HepG2 (cell line): ENCODE data around the gene MAN1A1. TPM values are rescaled to one million over a fixed set of nuclear protein-coding genes. Genes with fewer than 3 reads are reported as not detected.
A peak's percentile ranks its signal among the peaks of the same experiment; 100 is the strongest.

ENCODE experiments used
- BCL6 ChIP-seq: IDR thresholded peaks from 2 replicates; pipeline ENCODE4 v1.6.1; 2016; ENCODE audit warnings: missing genetic modification reagents, missing compliant biosample characterization
- CREB1 ChIP-seq, 2 experiments: fragments of 450-650 bp in 1 of 2; IDR thresholded peaks; 2 replicates each; pipeline ENCODE4 v1.6.1; 2016 to 2017; ENCODE audit warnings: control low read depth in 1 of 2, mild to moderate bottlenecking in 1 of 2, missing compliant biosample characterization in 1 of 2, missing genetic modification characterization in 1 of 2
- CREM ChIP-seq, 2 experiments: sonication (generic) in 1 of 2; formaldehyde crosslinking in 1 of 2; IDR thresholded peaks; 2 replicates each; pipeline versions ENCODE4 v1.4.0 to v1.6.1; 2016 to 2020; ENCODE audit warnings: antibody characterized with exemption in 1 of 2, mild to moderate bottlenecking in 1 of 2, missing genetic modification reagents in 1 of 2
- HOXA5 ChIP-seq: sonication (generic); formaldehyde crosslinking; IDR thresholded peaks from 2 replicates; pipeline ENCODE4 v1.4.0; 2020; ENCODE audit warnings: missing genetic modification reagents
- KLF12 ChIP-seq: sonication (generic); formaldehyde crosslinking; IDR thresholded peaks from 2 replicates; pipeline ENCODE4 v1.4.0; 2020; ENCODE audit warnings: missing genetic modification reagents, borderline replicate concordance
- MTERF4 ChIP-seq: sonication (generic); formaldehyde crosslinking; IDR thresholded peaks from 2 replicates; pipeline ENCODE4 v1.8.0; 2023; ENCODE audit warnings: mild to moderate bottlenecking, missing genetic modification reagents
- NFYC ChIP-seq: IDR thresholded peaks from 2 replicates; pipeline ENCODE4 v1.6.1; 2016; ENCODE audit warnings: missing genetic modification reagents, missing compliant biosample characterization
- RXRB ChIP-seq: IDR thresholded peaks from 2 replicates; pipeline ENCODE4 v1.6.1; 2016; ENCODE audit warnings: borderline replicate concordance, missing genetic modification reagents, missing compliant biosample characterization
- ZNF317 ChIP-seq: sonication (generic); formaldehyde crosslinking; IDR thresholded peaks from 2 replicates; pipeline ENCODE4 v1.5.0; 2020; ENCODE audit warnings: mild to moderate bottlenecking, missing genetic modification reagents
- ZNF468 ChIP-seq: sonication (generic); formaldehyde crosslinking; IDR thresholded peaks from 2 replicates; pipeline ENCODE4 v1.8.0; 2022; ENCODE audit warnings: mild to moderate bottlenecking, moderate library complexity, missing genetic modification reagents
- ZNF720 ChIP-seq: sonication (generic); formaldehyde crosslinking; IDR thresholded peaks from 2 replicates; pipeline ENCODE4 v1.4.0; 2020; ENCODE audit warnings: missing genetic modification reagents
- ZNF782 ChIP-seq: sonication (generic); formaldehyde crosslinking; IDR thresholded peaks from 2 replicates; pipeline ENCODE4 v1.4.0; 2020; ENCODE audit warnings: missing genetic modification reagents, mild to moderate bottlenecking, borderline replicate concordance
- polyA plus RNA-seq, 8 experiments: library from polyadenylated mRNA; depleted of rRNA in 3 of 8; stranded (reverse) in 7 of 8; unstranded in 1 of 8; fragments of >200 nt; fragmentation: Illumina TruSeq in 4 of 8; extraction: Trizol in 4 of 8; gene quantifications; 2 replicates each; pipeline versions ENCODE4 v1.2.1 to v1.2.3, GENCODE V29; 2011 to 2016; ENCODE audit warnings: low read depth in 4 of 8, missing spikeins in 1 of 8, mixed read lengths in 1 of 8; ENCODE audit not compliant: insufficient read depth in 1 of 8
- total RNA-seq, 5 experiments: library from RNA; depleted of rRNA; stranded (reverse); fragments of >200 nt; fragmentation: Illumina TruSeq; extraction: Trizol; gene quantifications; 2 replicates each; pipeline ENCODE4 v1.2.3, GENCODE V29; 2016; ENCODE audit warnings: low read depth in 1 of 5
- TF ChIP-seq, protein P1 (sequence below): fragments of 450-650 bp; IDR thresholded peaks from 2 replicates; pipeline ENCODE4 v1.6.1; 2017
- TF ChIP-seq, protein P2 (sequence below): sonication (generic); formaldehyde crosslinking; IDR thresholded peaks from 2 replicates; pipeline ENCODE4 v1.4.0; 2020; ENCODE audit warnings: mild to moderate bottlenecking, low read depth, missing genetic modification reagents
- TF ChIP-seq, protein P3 (sequence below): sonication (generic); formaldehyde crosslinking; conservative IDR thresholded peaks from 2 replicates; pipeline ENCODE4 v1.4.0; 2020; ENCODE audit warnings: missing genetic modification reagents
- TF ChIP-seq, protein P4 (sequence below): sonication (generic); formaldehyde crosslinking; IDR thresholded peaks from 2 replicates; pipeline ENCODE4 v1.8.1; 2022; ENCODE audit warnings: low read depth, mild to moderate bottlenecking, missing genetic modification reagents

MAN1A1 gene
- total and polyA plus RNA-seq, 2 of the 13 experiments (the other 11 are each of a cell fraction or from before 2014, with no cell fraction given), result 156 to 236 TPM

- TF ChIP-seq CREB1 (IDR thresholded peaks at IDR 0.05) (no peak), CREB1 (CRISPR knock-in tag; IDR thresholded peaks at IDR 0.05) (peak; percentile 33; the same call in 1 of the 2 replicates), NFYC (CRISPR knock-in tag) (no peak), ZNF317 (CRISPR knock-in tag) (no peak), MTERF4 (no peak), CREM (IDR thresholded peaks at IDR 0.05) (no peak), CREM (CRISPR knock-in tag; IDR thresholded peaks at IDR 0.05) (no peak), RXRB (CRISPR knock-in tag) (peak; percentile 33; the same call in 1 of the 2 replicates), BCL6 (CRISPR knock-in tag) (peak; percentile 59), KLF12 (no peak), ZNF782 (CRISPR knock-in tag) (no peak), HOXA5 (CRISPR knock-in tag) (no peak), ZNF720 (CRISPR knock-in tag) (no peak), ZNF468 (CRISPR knock-in tag) (no peak)
- TF ChIP-seq, protein P1, sequence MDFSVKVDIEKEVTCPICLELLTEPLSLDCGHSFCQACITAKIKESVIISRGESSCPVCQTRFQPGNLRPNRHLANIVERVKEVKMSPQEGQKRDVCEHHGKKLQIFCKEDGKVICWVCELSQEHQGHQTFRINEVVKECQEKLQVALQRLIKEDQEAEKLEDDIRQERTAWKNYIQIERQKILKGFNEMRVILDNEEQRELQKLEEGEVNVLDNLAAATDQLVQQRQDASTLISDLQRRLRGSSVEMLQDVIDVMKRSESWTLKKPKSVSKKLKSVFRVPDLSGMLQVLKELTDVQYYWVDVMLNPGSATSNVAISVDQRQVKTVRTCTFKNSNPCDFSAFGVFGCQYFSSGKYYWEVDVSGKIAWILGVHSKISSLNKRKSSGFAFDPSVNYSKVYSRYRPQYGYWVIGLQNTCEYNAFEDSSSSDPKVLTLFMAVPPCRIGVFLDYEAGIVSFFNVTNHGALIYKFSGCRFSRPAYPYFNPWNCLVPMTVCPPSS, result no peak
- TF ChIP-seq, protein P2, sequence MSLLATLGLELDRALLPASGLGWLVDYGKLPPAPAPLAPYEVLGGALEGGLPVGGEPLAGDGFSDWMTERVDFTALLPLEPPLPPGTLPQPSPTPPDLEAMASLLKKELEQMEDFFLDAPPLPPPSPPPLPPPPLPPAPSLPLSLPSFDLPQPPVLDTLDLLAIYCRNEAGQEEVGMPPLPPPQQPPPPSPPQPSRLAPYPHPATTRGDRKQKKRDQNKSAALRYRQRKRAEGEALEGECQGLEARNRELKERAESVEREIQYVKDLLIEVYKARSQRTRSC (CRISPR knock-in tag), result no peak
- TF ChIP-seq, protein P3, sequence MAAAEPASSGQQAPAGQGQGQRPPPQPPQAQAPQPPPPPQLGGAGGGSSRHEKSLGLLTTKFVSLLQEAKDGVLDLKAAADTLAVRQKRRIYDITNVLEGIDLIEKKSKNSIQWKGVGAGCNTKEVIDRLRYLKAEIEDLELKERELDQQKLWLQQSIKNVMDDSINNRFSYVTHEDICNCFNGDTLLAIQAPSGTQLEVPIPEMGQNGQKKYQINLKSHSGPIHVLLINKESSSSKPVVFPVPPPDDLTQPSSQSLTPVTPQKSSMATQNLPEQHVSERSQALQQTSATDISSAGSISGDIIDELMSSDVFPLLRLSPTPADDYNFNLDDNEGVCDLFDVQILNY (CRISPR knock-in tag), result no peak
- TF ChIP-seq, protein P4, sequence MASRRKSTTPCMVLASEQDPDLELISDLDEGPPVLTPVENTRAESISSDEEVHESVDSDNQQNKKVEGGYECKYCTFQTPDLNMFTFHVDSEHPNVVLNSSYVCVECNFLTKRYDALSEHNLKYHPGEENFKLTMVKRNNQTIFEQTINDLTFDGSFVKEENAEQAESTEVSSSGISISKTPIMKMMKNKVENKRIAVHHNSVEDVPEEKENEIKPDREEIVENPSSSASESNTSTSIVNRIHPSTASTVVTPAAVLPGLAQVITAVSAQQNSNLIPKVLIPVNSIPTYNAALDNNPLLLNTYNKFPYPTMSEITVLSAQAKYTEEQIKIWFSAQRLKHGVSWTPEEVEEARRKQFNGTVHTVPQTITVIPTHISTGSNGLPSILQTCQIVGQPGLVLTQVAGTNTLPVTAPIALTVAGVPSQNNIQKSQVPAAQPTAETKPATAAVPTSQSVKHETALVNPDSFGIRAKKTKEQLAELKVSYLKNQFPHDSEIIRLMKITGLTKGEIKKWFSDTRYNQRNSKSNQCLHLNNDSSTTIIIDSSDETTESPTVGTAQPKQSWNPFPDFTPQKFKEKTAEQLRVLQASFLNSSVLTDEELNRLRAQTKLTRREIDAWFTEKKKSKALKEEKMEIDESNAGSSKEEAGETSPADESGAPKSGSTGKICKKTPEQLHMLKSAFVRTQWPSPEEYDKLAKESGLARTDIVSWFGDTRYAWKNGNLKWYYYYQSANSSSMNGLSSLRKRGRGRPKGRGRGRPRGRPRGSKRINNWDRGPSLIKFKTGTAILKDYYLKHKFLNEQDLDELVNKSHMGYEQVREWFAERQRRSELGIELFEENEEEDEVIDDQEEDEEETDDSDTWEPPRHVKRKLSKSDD (CRISPR knock-in tag), result no peak
Measured at GRCh38 chr6:119297049-119297448, 52.5 kb downstream of the MAN1A1 start (continued).
